ENCODE measurements around the gene IER3. TPM values are rescaled to one million over a fixed set of nuclear protein-coding genes. Genes with fewer than 3 reads are reported as not detected.

IER3 gene
- total and polyA plus RNA-seq, 4 donors, result 1.3 to 8.1 (median 6.7) TPM

- TF ChIP-seq HNF4A (conservative IDR thresholded peaks at IDR 0.05) (peak; percentile 33 to 60), ATF3 (IDR thresholded peaks at IDR 0.05) (peak; percentile 77), NR2F2 (IDR thresholded peaks at IDR 0.05) (peak; percentile 81), JUND (IDR thresholded peaks at IDR 0.05) (peak; percentile 87 to 89), ZBTB33 (IDR thresholded peaks at IDR 0.05) (peak; percentile 97), EGR1 (IDR thresholded peaks at IDR 0.05; ENCODE audit: low read depth in 2 of 2) (peak in 1 of 2 donors; percentile 76), REST (IDR thresholded peaks at IDR 0.05) (peak; percentile 94), GABPA (IDR thresholded peaks at IDR 0.05 in 1 of 2, conservative IDR thresholded peaks at IDR 0.05 in 1 of 2) (peak; percentile 37 to 80), HNF4G (IDR thresholded peaks at IDR 0.05) (peak; percentile 22), TAF1 (conservative IDR thresholded peaks at IDR 0.05) (peak; percentile 94), FOXA2 (IDR thresholded peaks at IDR 0.05) (peak; percentile 57), FOXA1 (IDR thresholded peaks at IDR 0.05) (peak; percentile 73), SP1 (IDR thresholded peaks at IDR 0.05) (peak; percentile 96), RAD21 (IDR thresholded peaks at IDR 0.05) (peak; percentile 47 to 68), RXRA (IDR thresholded peaks at IDR 0.05) (peak; percentile 75 to 84), CTCF (IDR thresholded peaks at IDR 0.05; ENCODE audit: low read depth, low read length, missing input control) (peak; percentile 59), YY1 (IDR thresholded peaks at IDR 0.05) (peak; percentile 98), MAX (IDR thresholded peaks at IDR 0.05) (peak; percentile 87)
- Histone ChIP-seq H3K9ac (ENCODE audit: low read depth in 1 of 2, low read length in 2 of 2) (peak within 1 kb of the TSS; percentile 62 to 68), H3K36me3 (ENCODE audit: control insufficient read depth in 4 of 4, insufficient read depth in 3 of 4, low read depth in 1 of 4, low read length in 3 of 4) (peaks cover 2 to 19% (median 18%) of the 10 kb centered on the region in 4 donors), H3K27me3 (ENCODE audit: control insufficient read depth in 4 of 4, insufficient read depth in 4 of 4, low read length in 3 of 4) (no peaks in the 10 kb centered on the region), H3K27ac (ENCODE audit: low read depth in 1 of 2, low read length in 2 of 2) (peak within 1 kb of the TSS; percentile 78 to 90), H3K4me3 (ENCODE audit: low read depth in 1 of 3, low read length in 3 of 3) (peak within 1 kb of the TSS; percentile 65 to 75 (median 67)), H3K4me1 (ENCODE audit: control insufficient read depth in 4 of 4, insufficient read depth in 4 of 4, low read length in 3 of 4) (peaks cover 4 to 22% (median 18%) of the 10 kb centered on the region in 4 donors), H3K9me3 (ENCODE audit: control insufficient read depth in 4 of 4, low read length in 3 of 4) (no peaks in the 10 kb centered on the region)
- under 1% methylated on average over 48 of the region's 48 CpGs for WGBS
- DNase-seq (ENCODE audit: low spot score), result peak; percentile 97
These were observed 27.1 kb downstream of the IER3 start, which contains the start of gene MDC1 for GRCh38 chr6:30717129-30717844. Gene MDC1, minus strand, starts transcription at chr6:30717281. Its CDS starts 2,106 bp downstream, at chr6:30715175.

All from liver (tissue), 9 donors.